HepG2 (cell line): ENCODE measurements around the gene CCL4. TPM values are rescaled to one million over a fixed set of nuclear protein-coding genes. Genes with fewer than 3 reads are reported as not detected.

ENCODE experiments used
- ATAC-seq: fragments of 200-7000 bp; cut with Tn5 transposase; 3 replicates; pipeline ENCODE4 v1.9.1; 2020; ENCODE audit warnings: mild to moderate bottlenecking, moderate library complexity
- BruUV-seq: library from RNA; stranded (reverse); fragments of 400-500 nt; replicated peaks from 2 replicates; lab custom pipeline; 2021; lab: Mats Ljungman, UMichigan
- CTCF ChIA-PET: fragments of 300-600 bp; formaldehyde crosslinking; extraction: SDS; loops from one replicate; lab custom pipeline; 2021; ENCODE audit warnings: low total read pairs, inconsistent platforms, low intra/inter-chr PET ratio; lab: Yijun Ruan, JAX
- POLR2A ChIA-PET: fragments of 350-600 bp; sonication (Branson Sonifier 250); formaldehyde crosslinking; loops from one replicate; lab custom pipeline; 2020; ENCODE audit warnings: antibody characterized with exemption, inconsistent platforms; lab: Yijun Ruan, JAX
- DNase-seq: peaks from one replicate; pipeline ENCODE4 v3.0.0-alpha.2; 2015; ENCODE audit warnings: low spot score
- FAIRE-seq: peaks from 3 replicates; lab custom pipeline; 2011; peaks lifted over from hg19 to GRCh38; lab: Jason Lieb, UNC
- H2AFZ ChIP-seq: one replicate; pipeline ENCODE4 v1.6.1; 2011; ENCODE audit warnings: low read length, inconsistent platforms
- H3K27ac ChIP-seq: fragments of 300-600 bp; 3 replicates; pipeline ENCODE4 v1.8.0; 2011; ENCODE audit warnings: mixed run types, mild to moderate bottlenecking, mixed read lengths, low read length, inconsistent platforms; ENCODE audit not compliant: insufficient read depth; ENCODE audit errors: extremely low read length
- H3K27me3 ChIP-seq, 2 experiments: fragments of 200-600 bp in 1 of 2; 2 replicates in 1 of 2; 3 replicates in 1 of 2; pipeline versions ENCODE4 v1.6.0 to v1.8.0; 2011; ENCODE audit warnings: low read length in 2 of 2, mild to moderate bottlenecking in 2 of 2, moderate library complexity in 2 of 2, inconsistent platforms in 1 of 2; ENCODE audit not compliant: insufficient read depth in 2 of 2, control insufficient read depth in 1 of 2
- H3K36me3 ChIP-seq, 2 experiments: fragments of 200-600 bp in 1 of 2; replicated peaks in 1 of 2; 2 replicates in 1 of 2; 3 replicates in 1 of 2; pipeline versions ENCODE4 v1.5.1 to v1.8.0; 2011; ENCODE audit warnings: low read length in 2 of 2, inconsistent platforms in 1 of 2; ENCODE audit not compliant: insufficient read depth in 2 of 2, control insufficient read depth in 1 of 2
- H3K4me1 ChIP-seq: 2 replicates; pipeline ENCODE4 v1.5.1; 2012; ENCODE audit warnings: low read length, inconsistent platforms; ENCODE audit not compliant: insufficient read depth
- H3K4me2 ChIP-seq: 2 replicates; pipeline ENCODE4 v1.6.0; 2011; ENCODE audit warnings: low read depth, low read length, inconsistent platforms
- H3K4me3 ChIP-seq, 3 experiments: fragments of 200-600 bp in 1 of 3; sonication (generic), shearing (Covaris generic) in 1 of 3; replicated peaks in 1 of 3; 2 replicates each; pipeline ENCODE4 v1.5.1; 2011 to 2016; ENCODE audit warnings: low read length in 3 of 3, inconsistent platforms in 2 of 3, low read depth in 2 of 3, mild to moderate bottlenecking in 2 of 3, control low read depth in 1 of 3, mixed read lengths in 1 of 3; ENCODE audit not compliant: insufficient read depth in 1 of 3
- H3K79me2 ChIP-seq: one replicate; pipeline ENCODE4 v1.6.1; 2011; ENCODE audit warnings: low read length, inconsistent platforms; ENCODE audit not compliant: insufficient read depth
- H3K9ac ChIP-seq: 2 replicates; pipeline ENCODE4 v1.6.0; 2011; ENCODE audit warnings: mild to moderate bottlenecking, low read depth, low read length, inconsistent platforms; ENCODE audit not compliant: insufficient read depth
- H3K9me3 ChIP-seq: 2 replicates; pipeline ENCODE4 v1.5.1; 2012; ENCODE audit warnings: mild to moderate bottlenecking, low read length
- H4K20me1 ChIP-seq: 2 replicates; pipeline ENCODE4 v1.6.0; 2011; ENCODE audit warnings: inconsistent platforms, mild to moderate bottlenecking, low read length, moderate library complexity; ENCODE audit not compliant: insufficient read depth
- ATF1 ChIP-seq: IDR thresholded peaks from 2 replicates; pipeline ENCODE4 v1.6.1; 2016; ENCODE audit warnings: mild to moderate bottlenecking, control low read depth
- MTA3 ChIP-seq: sonication (generic); formaldehyde crosslinking; IDR thresholded peaks from 2 replicates; pipeline ENCODE4 v1.4.0; 2020; ENCODE audit warnings: missing genetic modification reagents
- MTF1 ChIP-seq: sonication (generic); formaldehyde crosslinking; IDR thresholded peaks from 2 replicates; pipeline ENCODE4 v1.5.0; 2020; ENCODE audit warnings: missing genetic modification reagents
- NCOA1 ChIP-seq: sonication (generic); formaldehyde crosslinking; IDR thresholded peaks from 2 replicates; pipeline ENCODE4 v1.9.0; 2021; ENCODE audit warnings: missing genetic modification reagents
- ZBTB3 ChIP-seq: sonication (generic); formaldehyde crosslinking; IDR thresholded peaks from 2 replicates; pipeline ENCODE4 v1.4.0; 2020; ENCODE audit warnings: low read depth, mild to moderate bottlenecking, moderate library complexity, missing genetic modification reagents, borderline replicate concordance
- WGBS: methylation state at CpG from one replicate; pipeline ENCODE4 v1.1.6; 2017; ENCODE audit warnings: low lambda C conversion rate; 5-methylcytosine and 5-hydroxymethylcytosine counted together
- in situ Hi-C: cut with HindIII; loops from 2 replicates; pipeline ENCODE4 v1.10.0; 2017; ENCODE audit warnings: low pct_unique_long_range_greater_than_20kb; ENCODE audit not compliant: extremely low pct_ligation_motif_present
- intact Hi-C: fragments of 100-400 bp; cut with micrococcal nuclease; formaldehyde crosslinking; loops from one replicate; pipeline ENCODE4 v1.10.0; 2022; ENCODE audit not compliant: unreplicated experiment
- polyA plus RNA-seq, 8 experiments: library from polyadenylated mRNA; depleted of rRNA in 3 of 8; stranded (reverse) in 7 of 8; unstranded in 1 of 8; fragments of >200 nt; fragmentation: Illumina TruSeq in 4 of 8; extraction: Trizol in 4 of 8; gene quantifications; 2 replicates each; pipeline versions ENCODE4 v1.2.1 to v1.2.3, GENCODE V29; 2011 to 2016; ENCODE audit warnings: low read depth in 4 of 8, missing spikeins in 1 of 8, mixed read lengths in 1 of 8; ENCODE audit not compliant: insufficient read depth in 1 of 8
- total RNA-seq, 5 experiments: library from RNA; depleted of rRNA; stranded (reverse); fragments of >200 nt; fragmentation: Illumina TruSeq; extraction: Trizol; gene quantifications; 2 replicates each; pipeline ENCODE4 v1.2.3, GENCODE V29; 2016; ENCODE audit warnings: low read depth in 1 of 5
- TF ChIP-seq, protein P1 (sequence below): sonication (generic); formaldehyde crosslinking; IDR thresholded peaks from 2 replicates; pipeline ENCODE4 v1.8.0; 2022; ENCODE audit warnings: low read depth, missing genetic modification reagents
- TF ChIP-seq, protein P2 (sequence below): sonication (generic); formaldehyde crosslinking; IDR thresholded peaks from 2 replicates; pipeline ENCODE4 v1.4.0; 2020; ENCODE audit warnings: mild to moderate bottlenecking, missing genetic modification reagents, borderline replicate concordance
- TF ChIP-seq, protein P3 (sequence below): sonication (generic); formaldehyde crosslinking; IDR thresholded peaks from 2 replicates; pipeline ENCODE4 v1.8.1; 2023; ENCODE audit warnings: missing genetic modification reagents, mild to moderate bottlenecking, borderline replicate concordance
- TF ChIP-seq, protein P4 (sequence below): sonication (generic); formaldehyde crosslinking; IDR thresholded peaks from 2 replicates; pipeline ENCODE4 v1.4.0; 2020; ENCODE audit warnings: missing genetic modification reagents

CCL4 gene
- total and polyA plus RNA-seq, 2 of the 13 experiments (the other 11 are each of a cell fraction or from before 2014, with no cell fraction given), result not detected

GRCh38 chr17:36094746-36095145 lies 8.9 kb upstream of the CCL4 start:
- POLR2A ChIA-PET, result no interaction called here
- no TSS peak for BruUV-seq
- H3K4me1 ChIP-seq, result no peaks in the 10 kb centered on the region

More at GRCh38 chr17:36094746-36095145, 8.9 kb upstream of the CCL4 start:
- no peaks in the 10 kb centered on the region for H3K79me2 ChIP-seq
- CTCF ChIA-PET, result no interaction called here
- H3K36me3 ChIP-seq, result no peaks in the 10 kb centered on the region
- H3K9me3 ChIP-seq, result no peaks in the 10 kb centered on the region
- no peak overlapping the region for H2AFZ ChIP-seq
- H3K4me3 ChIP-seq, result no peak overlapping the region
- WGBS, result 68% methylated on average over 6 of the region's 7 CpGs
- TF ChIP-seq, protein P1, sequence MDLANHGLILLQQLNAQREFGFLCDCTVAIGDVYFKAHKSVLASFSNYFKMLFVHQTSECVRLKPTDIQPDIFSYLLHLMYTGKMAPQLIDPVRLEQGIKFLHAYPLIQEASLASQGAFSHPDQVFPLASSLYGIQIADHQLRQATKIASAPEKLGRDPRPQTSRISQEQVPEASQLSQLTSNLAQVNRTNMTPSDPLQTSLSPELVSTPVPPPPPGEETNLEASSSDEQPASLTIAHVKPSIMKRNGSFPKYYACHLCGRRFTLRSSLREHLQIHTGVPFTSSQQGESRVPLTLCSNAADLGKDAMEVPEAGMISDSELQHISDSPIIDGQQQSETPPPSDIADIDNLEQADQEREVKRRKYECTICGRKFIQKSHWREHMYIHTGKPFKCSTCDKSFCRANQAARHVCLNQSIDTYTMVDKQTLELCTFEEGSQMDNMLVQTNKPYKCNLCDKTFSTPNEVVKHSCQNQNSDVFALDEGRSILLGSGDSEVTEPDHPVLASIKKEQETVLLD (CRISPR knock-in tag), result no peak
- TF ChIP-seq MTA3 (no peak), NCOA1 (CRISPR knock-in tag) (no peak), ZBTB3 (CRISPR knock-in tag) (no peak), ATF1 (CRISPR knock-in tag) (no peak), MTF1 (CRISPR knock-in tag) (no peak)
- TF ChIP-seq, protein P2, sequence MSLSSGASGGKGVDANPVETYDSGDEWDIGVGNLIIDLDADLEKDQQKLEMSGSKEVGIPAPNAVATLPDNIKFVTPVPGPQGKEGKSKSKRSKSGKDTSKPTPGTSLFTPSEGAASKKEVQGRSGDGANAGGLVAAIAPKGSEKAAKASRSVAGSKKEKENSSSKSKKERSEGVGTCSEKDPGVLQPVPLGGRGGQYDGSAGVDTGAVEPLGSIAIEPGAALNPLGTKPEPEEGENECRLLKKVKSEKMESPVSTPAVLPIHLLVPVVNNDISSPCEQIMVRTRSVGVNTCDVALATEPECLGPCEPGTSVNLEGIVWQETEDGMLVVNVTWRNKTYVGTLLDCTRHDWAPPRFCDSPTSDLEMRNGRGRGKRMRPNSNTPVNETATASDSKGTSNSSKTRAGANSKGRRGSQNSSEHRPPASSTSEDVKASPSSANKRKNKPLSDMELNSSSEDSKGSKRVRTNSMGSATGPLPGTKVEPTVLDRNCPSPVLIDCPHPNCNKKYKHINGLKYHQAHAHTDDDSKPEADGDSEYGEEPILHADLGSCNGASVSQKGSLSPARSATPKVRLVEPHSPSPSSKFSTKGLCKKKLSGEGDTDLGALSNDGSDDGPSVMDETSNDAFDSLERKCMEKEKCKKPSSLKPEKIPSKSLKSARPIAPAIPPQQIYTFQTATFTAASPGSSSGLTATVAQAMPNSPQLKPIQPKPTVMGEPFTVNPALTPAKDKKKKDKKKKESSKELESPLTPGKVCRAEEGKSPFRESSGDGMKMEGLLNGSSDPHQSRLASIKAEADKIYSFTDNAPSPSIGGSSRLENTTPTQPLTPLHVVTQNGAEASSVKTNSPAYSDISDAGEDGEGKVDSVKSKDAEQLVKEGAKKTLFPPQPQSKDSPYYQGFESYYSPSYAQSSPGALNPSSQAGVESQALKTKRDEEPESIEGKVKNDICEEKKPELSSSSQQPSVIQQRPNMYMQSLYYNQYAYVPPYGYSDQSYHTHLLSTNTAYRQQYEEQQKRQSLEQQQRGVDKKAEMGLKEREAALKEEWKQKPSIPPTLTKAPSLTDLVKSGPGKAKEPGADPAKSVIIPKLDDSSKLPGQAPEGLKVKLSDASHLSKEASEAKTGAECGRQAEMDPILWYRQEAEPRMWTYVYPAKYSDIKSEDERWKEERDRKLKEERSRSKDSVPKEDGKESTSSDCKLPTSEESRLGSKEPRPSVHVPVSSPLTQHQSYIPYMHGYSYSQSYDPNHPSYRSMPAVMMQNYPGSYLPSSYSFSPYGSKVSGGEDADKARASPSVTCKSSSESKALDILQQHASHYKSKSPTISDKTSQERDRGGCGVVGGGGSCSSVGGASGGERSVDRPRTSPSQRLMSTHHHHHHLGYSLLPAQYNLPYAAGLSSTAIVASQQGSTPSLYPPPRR (CRISPR knock-in tag), result no peak
- TF ChIP-seq, protein P3, sequence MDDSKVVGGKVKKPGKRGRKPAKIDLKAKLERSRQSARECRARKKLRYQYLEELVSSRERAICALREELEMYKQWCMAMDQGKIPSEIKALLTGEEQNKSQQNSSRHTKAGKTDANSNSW (CRISPR knock-in tag), result no peak
- TF ChIP-seq, protein P4, sequence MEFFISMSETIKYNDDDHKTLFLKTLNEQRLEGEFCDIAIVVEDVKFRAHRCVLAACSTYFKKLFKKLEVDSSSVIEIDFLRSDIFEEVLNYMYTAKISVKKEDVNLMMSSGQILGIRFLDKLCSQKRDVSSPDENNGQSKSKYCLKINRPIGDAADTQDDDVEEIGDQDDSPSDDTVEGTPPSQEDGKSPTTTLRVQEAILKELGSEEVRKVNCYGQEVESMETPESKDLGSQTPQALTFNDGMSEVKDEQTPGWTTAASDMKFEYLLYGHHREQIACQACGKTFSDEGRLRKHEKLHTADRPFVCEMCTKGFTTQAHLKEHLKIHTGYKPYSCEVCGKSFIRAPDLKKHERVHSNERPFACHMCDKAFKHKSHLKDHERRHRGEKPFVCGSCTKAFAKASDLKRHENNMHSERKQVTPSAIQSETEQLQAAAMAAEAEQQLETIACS (CRISPR knock-in tag), result no peak
- in situ Hi-C loops (no loop called here), intact Hi-C loops (no loop called here)
- no peak overlapping the region for H3K4me2 ChIP-seq
- no peak for DNase-seq
- no peak overlapping the region for H3K27ac ChIP-seq
- no peak overlapping the region for H3K9ac ChIP-seq
- ATAC-seq, result no peak
- no peak for FAIRE-seq
- no peaks in the 10 kb centered on the region for H4K20me1 ChIP-seq
- no peaks in the 10 kb centered on the region for H3K27me3 ChIP-seq
